Non-pigmented ciliary epithelial cell (primary cell): ENCODE results near the gene PRG2.
"Not testable (repeated sequence)": the region's sequence is repeated elsewhere in the genome, so short reads cannot be mapped to it uniquely, and the experiment has no call there.

Experiments
- DNase-seq: peaks from one replicate; pipeline ENCODE4 v3.0.0-alpha.2; 2010; ENCODE audit warnings: low read depth

The PRG2 gene

GRCh38 chr11:57368106-57368844 is 22.2 kb downstream of the PRG2 start:
- no peak for DNase-seq

DNA sequence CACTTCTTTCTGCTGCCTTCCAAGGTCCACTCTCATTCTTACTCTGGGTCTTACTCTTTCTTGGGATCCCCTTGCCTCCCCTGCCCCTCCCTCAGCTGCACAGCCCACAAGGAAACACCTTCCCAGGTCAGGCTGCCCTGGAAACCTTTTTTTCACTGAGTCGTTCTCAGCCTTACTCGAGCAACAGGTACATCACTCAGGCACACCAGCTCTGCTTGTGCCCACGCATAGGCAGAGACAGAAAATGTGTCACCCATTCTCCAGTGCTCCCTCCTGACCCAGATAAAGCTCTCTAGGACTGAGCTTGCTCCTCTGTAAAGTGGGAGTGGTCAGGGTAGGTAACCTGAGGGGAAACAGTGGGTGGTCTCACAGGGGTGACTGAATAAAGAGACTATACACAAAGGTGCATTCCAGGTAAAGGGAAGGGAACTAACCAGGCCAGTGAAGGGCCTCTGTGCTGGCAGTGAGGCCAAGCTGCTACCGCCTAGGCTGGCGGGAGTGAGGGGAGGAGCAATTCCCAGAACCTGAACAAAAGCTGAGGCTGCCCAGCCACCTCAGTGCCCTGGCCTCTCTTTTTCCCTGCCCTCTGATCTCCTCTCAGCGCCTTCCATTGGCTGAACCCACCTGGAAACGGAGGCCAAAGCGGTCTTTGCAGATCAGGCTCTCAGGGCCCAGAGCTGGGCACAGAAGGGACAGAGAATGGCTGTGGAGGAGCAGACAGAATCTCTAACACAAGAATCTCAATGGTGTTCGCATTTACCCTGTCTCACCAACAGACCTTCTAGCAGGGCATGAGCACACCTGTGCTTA is 25.4 kb downstream of the PRG2 start:
- DNase-seq: no peak

GRCh38 chr11:57363131-57364080 is 27.0 kb downstream of the PRG2 start:
- DNase-seq: no peak

- no peak for DNase-seq
Measured at GRCh38 chr11:57361926-57362325, 28.5 kb downstream of the PRG2 start.

- not testable (repeated sequence) for DNase-seq
Measured at GRCh38 chr11:57361420-57361819, 29.0 kb downstream of the PRG2 start.

GRCh38 chr11:57360991-57361390 is 29.5 kb downstream of the PRG2 start:
- DNase-seq: no peak

DNA sequence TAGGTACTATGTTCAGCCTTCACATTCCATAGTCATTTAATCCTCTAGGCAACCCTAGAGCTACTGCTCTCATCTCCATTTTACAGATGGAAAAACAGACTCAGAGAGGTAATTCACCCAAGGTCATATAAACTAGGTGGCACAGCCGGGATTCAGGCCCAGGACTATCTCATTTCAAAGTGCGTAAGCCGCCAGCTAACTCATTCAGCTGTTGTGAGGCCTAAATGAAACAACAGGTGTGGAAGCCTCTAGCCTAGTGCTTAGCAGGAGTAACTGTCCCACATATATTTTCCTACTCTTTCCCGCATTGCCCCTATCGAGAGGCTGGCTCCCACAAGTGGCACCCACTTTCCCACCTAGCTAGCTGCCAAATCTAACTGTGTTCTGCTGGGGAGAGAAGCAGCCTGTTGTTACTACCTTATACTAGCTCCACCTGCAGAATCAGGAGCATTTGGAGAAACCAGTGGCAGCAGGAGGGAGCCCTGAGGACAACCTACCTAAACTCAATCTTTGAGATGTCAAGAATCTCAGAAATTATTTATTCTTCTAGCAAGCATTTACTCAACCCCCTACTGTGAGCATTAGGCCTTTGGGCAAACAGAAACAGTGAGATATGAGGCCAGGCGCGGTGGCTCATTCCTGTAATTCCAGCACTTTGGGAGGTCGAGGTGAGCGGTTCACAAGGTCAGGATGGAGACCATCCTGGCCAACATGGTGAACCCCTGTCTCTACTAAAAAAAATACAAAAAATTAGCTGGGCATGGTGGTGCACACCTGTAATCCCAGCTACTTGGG is 30.4 kb downstream of the PRG2 start:
- no peak for DNase-seq

DNA sequence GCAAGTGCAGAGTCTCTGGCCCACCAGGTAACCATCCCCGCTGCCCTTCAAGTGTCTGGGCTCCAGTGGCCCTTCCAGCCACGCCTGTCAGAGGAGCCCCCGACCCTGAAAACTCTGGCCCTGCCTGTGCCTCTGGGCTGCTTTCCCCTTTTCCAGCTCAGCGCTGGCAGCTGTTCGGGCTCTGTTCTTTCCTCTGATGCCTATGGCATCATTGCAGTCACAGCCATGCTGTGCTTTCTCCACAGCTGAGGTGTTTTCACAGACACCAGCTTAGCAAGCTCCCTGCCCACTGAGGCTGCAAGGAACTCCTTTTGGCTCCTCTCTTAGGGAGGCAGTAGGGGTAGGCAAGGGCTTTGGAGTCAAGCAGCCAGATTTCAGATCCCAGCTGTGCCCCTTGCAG is 31.1 kb downstream of the PRG2 start:
- DNase-seq: no peak

DNA sequence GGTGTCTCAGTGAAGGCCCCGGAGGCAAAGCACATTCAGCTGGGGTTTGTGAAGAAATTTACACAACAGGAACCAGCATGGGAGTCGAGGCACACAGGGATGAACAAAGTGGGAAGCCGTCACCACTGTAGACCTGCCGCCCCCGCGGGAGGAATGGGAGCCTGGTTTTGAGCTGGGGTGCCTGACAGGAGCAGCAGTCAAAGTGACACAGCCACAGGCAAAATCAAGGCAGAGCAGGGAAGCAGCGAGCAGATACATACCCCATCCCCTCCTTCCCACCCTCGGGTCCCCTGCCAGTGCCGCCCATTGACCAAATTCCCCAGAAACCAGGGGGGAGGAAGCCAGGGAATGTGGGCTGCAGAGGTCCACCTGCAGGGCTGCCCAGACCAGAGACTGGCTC is 31.5 kb downstream of the PRG2 start:
- no peak for DNase-seq

GRCh38 chr11:57358543-57358961 is 31.9 kb downstream of the PRG2 start:
- no peak for DNase-seq

GRCh38 chr11:57357856-57358255 is 32.6 kb downstream of the PRG2 start:
- DNase-seq: no peak

DNA sequence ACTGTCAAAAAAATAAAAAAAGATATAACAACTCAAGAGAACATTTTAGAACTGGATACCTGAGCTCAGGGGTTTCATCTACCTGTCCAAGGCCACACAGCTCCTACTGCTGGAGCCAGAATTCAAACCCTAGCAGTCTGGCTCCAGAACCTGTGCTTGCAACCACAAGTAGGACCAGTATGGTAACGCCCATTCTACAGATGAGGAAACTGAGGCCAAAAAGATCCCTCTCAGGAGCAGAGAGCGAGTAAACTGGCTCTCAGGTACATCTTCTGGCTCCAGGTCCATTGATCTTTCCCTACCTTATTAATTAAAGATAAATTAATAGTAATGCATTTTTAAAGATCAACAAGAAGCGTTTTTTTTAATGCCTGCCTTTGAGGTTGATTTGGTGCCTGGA is 33.1 kb downstream of the PRG2 start:
- no peak for DNase-seq

GRCh38 chr11:57356268-57356667 is 34.2 kb downstream of the PRG2 start:
- DNase-seq: no peak

DNA sequence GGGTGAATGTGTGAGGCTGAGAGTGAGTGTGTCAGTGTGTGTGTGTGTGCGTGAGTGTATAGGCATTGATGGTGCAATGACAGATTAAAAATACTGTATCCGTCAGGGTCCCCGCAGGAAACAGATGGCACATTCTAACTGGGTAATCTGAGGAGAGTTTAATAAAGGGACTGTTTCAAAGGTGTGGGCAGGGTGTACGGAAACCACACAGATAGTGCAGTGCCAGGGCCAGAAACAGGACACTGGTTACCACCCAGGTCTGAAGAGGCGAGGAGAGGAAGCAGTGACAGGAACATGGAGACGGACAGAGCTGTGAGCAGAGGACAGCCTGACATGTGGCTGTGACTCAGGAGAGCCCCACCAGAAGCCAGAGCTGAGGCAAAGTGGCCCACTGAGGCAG is 35.8 kb downstream of the PRG2 start:
- DNase-seq: no peak

- no peak for DNase-seq
Measured at GRCh38 chr11:57353852-57354251, 36.6 kb downstream of the PRG2 start.

DNA sequence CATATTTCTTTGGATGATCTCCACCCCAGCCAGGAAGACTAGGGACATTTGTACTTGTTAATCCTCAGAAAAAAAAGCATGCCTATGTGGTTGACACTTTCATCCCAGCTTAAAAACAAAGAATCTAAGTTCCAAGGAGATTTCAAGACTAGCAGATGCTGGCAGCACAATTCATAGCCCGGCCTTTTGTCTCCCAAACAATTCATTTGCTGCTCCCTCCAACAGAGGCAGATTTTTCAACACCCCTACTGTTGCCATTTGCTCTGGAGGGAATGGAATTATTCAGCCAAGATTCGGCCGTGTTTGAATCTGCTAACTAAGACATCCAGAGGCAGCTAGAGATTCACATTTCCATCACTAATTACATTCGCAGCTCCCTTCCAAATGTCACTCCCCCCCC is 37.0 kb downstream of the PRG2 start:
- DNase-seq: no peak

DNA sequence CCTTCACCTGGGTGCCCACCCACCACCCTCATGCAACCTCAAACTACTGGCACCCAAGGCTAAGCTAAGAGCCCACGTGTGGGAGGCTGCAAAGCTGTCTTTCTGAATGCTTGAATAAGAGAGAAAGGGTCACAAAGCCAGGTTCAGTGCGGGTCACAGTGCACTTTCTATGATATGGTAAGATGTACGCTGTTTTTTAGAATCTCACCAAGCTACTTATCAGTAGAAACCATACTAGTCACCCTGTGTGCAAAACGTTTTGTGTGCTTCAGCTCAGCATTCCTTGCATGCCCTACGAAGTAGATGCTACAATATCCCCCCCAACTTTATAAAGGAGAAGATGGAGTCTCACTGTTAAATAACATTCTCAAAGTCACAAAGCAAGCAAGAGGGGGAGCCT is 37.4 kb downstream of the PRG2 start:
- no peak for DNase-seq

GRCh38 chr11:57349491-57350274 is 40.8 kb downstream of the PRG2 start:
- no peak for DNase-seq

GRCh38 chr11:57348636-57349313 is 41.7 kb downstream of the PRG2 start:
- no peak for DNase-seq

DNA sequence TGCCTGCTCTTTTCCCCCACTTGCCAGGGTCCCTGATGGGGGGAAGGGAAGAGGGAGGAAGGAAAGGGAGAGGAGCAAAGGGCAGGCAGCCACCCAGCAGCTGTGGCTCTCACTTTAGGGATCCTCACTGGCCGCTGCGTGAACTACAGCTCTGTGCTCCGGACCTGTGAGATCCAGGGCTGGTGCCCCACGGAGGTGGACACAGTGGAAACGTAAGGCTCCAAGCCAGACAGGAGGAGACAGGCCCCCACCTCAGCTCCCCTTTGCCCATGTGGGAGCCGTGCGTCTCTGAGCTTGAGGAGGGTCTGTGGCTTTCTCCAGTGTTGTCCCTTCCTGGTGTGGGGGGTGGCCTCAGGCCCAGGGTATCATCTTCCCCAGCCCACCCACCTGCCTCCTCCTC is 42.4 kb downstream of the PRG2 start:
- DNase-seq: no peak
